Measurements from ENCODE around the gene OGFOD2. TPM values are rescaled to one million over a fixed set of nuclear protein-coding genes. Genes with fewer than 3 reads are reported as not detected.

The OGFOD2 gene
- polyA plus RNA-seq, 4 donors, result 10.0 to 22.9 (median 13.8) TPM

DNA sequence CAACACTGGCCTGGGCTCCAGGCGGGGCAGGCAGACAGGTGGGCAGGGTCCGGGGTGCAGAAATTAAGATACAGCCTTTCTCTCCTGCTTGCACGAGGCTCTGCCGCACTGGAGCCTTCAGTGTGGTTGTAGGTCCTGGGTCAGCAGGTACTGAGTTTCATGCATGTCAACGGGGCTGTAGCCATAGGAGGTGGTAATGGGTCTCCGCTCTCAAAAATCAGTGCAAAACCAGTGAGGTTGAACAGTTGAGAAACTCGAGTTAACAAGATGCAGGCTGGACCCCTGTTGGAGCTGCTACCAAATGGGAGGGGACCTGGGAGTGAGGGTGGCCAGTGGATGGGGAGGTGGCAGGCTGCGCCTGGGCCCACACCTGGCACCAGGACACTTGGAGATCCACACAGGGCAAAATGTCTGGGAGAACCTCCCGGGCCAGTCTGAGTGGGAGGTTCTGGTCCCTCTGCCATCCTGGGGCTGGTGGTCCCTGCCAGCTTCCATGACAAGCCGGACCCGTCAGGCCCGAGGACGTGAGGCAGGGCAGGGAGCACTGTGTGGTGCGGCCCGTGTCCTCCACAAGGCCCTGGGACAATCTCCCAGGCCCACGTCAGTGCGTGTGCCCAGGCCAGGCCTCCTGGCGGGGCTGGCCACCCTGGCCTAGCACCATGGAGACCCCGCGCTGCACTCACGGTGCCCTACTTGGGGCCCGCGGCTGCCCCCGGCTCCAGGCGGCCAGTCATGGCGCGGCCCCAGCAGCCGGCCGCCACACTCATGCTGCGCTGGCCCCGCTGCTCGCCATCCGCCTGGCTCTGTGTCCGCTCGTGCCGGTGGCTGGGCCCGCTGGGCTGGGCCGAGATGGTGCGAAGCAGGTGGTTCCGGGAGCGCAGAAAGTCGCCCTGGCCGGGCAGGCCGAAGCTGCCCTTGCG, 10.6 kb downstream of the OGFOD2 start:
- no peak for DNase-seq (ENCODE audit: low read depth in 4 of 4, low spot score in 3 of 4)

DNA sequence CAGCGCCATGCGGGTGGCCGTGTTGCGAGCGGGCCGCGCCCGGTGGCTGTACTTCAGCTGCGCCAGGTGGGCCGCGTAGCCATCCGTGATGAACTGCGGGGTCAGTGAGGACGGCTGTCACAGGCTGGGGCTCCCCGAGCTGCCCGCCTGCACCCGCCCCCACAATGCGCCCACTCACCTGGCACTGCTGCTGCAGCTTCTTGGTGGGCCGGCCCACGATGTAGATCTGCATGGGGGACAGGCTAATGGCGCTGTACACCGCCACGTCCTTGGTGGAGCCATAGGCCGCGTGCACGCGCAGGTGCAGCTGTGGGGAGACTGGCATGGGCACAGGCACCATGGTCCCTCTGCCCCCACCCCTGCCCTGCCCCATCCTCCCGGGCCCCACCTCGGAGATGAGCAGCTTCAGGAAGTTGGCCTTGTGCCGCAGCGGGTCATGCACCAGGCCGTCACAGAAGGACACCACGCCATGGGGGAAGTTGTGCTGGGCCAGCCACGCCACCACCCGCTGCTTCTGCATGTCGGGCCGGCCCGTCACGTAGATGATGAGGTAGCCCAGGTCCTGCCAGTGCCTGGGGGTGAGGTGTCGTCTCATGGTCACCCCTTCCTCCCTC, 11.3 kb downstream of the OGFOD2 start:
- no peak for DNase-seq (ENCODE audit: low read depth in 4 of 4, low spot score in 3 of 4)

DNA sequence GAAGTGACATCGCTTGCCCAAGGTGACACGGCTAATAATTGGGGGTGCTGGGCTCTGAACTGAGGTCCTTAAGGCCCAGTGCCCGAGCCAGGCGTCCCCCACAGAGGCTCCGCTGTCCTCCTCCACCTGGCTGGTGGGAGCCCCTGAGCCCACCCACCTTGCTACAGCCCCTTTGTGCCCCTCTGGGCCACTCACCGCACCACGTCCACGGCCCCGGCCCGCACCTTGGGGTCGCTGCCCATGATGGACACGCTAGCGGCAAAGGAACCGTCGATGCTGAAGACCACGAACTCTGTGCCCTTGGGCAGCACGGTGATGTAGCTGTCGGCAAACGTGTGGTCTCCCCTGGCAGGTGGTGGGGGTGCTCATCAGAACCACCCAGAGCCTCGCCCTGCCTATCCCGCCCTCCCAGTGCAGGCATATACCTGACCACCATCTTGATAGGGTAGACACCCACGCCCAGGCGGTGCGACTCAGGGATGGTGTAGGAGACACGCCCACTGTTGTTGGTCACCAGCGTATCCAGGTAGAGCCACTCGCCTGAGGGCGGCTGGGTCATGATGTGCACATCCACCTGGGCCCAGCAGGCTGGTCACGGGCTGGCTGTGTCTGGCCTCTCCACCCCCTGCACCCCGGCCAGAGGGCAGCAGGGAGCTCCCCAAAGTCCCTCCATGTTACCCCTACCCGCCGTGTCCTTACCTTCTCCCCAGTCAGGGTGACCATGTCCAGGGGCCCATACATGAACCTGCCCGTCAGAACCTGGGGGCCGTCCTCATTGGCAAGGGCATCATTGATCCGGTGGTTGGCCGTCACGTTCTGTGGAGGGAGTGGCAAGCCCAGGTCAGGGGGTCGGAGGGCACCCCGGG, 12.3 kb downstream of the OGFOD2 start:
- no peak for DNase-seq (ENCODE audit: low read depth in 4 of 4, low spot score in 3 of 4)

DNA sequence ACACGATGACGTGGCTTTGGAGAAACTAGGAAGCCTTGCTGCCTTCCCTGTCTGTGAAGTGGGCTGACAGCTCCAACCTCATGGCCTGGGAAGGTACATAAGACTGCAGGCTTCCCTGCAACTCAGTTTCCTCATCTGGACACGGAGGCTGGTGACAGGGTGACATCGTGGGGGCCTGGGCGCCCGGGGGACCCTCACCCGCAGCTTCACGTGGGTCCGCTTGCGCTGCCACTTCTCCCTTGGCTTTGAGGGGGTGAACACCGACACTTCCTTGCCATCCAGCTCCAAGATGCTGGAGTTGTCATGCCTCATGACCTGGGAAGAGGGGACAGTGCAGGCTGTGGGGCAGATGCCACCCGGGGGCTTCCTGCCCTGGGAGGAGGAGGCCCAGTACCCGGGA, 13.0 kb downstream of the OGFOD2 start:
- no peak for DNase-seq (ENCODE audit: low read depth in 4 of 4, low spot score in 3 of 4)

DNA sequence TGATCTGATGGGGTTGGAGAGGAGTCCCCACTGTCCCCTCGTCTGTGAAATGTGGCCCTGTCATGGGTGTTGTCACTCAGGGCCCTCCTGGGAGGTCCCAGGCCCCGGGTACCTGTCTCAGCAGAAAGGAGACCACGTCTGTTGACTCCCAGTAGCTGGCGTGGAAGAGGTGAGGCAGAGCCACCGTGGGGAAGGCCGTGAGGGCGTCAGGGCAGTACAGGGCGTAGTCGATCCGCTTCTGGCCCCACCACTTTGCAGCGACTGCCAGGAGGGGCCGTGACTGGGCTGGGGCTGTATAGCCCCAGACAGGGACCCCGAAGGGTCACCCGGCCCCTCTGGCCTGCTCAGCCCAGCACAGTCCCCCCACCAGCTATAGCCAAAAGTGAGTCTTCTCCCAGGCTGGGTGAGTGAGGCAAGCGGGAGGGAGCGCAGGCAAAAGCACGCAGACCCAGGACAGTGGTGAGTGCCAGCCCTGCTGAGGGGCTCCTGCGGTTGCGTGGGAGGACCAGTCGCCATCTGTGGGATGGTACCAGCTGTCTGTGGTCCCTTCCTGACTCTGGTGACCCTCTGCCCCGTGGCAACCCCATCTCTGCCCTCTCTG, 13.7 kb downstream of the OGFOD2 start:
- DNase-seq (ENCODE audit: low read depth in 4 of 4, low spot score in 3 of 4), result no peak

DNA sequence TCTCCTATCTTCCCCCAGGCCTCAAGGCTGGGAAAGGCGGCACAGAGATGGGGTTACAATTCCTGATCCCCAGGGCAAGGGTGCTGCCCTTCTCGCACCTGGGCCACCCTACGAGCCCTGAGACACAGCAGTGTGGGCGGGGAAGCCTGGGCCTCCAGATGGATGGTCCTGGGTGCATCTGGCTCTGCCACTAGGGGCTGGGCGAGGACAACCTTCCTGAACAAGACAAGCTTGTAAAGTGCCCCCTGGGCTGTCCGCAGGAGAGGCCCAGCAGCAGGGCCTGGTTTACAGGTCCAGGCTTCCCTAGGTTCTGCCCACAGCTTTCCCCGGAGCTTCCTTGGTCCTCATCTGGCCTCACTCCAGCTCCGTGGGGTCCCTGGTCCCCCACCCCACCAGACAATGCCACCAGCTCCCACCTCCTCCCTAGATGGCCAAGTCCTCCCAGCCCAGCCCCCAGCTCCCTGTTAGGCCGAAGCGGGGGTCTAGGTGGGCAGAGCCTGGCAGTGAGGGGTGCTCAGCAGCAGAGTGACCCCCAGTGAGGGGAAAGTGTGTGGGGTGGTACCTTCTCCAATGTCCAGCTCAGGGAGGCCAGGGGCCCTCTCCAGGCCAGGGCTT, 14.3 kb downstream of the OGFOD2 start:
- DNase-seq (ENCODE audit: low read depth in 4 of 4, low spot score in 3 of 4), result no peak

DNA sequence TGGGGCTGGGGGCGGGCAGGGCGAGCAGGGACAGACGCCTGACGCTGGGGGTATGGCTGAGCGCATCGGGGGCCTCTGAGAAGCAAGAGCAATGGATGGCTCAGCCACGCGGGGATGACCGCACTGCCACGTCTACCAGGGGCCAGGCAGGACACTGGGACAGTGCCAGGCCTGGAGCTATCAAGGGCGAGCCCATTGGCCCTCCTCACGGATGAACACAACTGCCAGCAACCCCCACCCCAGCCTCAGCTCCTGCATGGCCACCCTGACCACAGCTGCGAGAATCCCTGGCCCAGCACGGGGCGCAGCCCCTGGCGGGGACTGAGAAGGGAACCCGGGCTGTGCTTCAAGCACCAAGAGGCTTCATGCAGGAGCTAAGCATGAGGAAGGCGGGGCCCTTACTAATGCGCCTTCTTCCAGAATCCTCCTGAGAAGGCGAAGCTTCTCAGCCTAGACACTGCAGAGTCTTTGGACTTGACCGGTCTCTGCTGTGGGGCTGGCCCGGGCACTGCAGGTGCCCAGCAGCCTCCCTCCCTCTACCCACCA, 14.9 kb downstream of the OGFOD2 start:
- DNase-seq (ENCODE audit: low read depth in 4 of 4, low spot score in 3 of 4), result no peak

DNA sequence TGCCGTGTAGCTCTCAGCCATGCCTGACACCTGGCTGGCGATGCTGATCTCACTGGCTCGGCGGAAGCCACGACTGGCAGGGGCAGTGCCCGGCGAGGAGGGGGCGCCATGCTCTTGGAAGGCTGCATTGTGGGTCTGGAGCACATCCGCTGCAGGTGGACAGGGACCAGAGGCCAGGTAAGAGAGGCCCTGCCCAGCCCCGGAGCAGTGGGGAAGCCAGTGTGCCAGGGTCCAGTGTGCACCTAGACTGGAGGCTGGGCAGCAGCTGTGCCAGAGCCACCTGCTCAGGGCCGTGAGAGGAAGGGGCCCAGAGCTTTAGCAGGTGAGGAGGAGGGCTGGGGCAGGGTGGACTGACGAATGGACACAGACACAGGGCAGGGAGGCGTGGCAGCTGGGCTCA, 15.5 kb downstream of the OGFOD2 start:
- DNase-seq (ENCODE audit: low read depth in 4 of 4, low spot score in 3 of 4), result no peak

DNA sequence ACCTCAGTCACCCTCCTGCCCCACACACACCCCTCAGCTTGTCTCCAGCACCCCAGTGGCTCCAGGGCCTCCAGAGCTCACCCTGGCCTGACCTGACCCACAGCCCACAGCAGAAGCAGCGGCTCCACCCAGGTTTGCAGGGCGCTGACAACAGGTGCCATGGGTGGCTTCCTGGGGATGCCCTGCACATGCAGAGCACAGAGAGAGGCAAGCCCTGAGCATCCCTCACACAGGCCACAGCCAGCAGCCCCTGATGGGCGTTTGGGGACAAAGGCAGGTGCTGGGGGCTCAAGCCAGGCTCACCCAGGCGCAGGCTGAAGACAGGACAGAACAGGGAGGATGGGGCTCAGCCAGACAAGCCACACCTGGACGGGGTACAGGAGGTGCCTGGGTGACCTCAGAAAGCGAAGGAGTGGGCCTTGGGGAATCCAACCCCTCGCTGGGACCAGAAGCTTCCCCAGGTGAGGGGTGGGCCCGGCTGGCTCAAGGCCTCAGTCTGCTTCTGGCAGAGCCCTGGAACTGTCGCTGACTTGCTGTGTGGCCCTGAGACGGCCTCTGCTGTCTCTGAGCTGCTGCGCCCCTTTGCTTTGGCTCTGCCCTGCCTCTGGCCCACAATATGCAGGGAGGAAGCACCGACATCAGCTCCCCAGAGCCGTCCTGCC, 16.0 kb downstream of the OGFOD2 start:
- no peak for DNase-seq (ENCODE audit: low read depth in 4 of 4, low spot score in 3 of 4)

DNA sequence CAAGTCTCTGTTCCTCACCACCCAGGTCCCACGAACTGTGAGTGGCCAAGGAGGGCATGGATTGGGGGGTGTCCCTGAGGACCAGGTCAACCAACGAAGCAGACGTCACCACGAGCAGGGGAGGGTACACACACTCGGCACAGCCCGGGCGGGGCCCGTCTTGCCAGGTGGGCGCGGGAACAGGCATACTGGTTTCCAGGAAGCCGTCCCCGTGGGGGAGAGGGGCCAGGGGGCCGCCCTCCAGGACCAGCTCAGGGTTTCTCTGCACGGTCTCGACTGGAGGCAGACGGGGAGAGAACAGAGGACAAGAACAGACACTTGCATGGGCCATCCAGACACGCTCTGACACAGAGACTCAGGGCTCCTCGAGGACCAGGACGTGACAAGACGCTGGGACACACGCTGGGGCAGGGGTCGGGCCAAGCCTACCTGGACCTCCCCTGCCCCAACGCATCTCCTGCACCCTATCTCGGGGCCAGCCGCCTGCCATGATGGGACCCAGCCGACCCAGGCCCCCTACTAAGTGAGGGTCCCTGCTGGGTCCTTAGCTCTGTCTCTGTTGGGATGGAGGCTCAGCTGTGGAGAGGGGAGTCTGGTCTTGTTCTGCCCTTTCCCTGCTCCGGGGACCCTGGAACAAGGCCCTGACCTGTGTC, 16.7 kb downstream of the OGFOD2 start:
- DNase-seq (ENCODE audit: low read depth in 4 of 4, low spot score in 3 of 4), result no peak

DNA sequence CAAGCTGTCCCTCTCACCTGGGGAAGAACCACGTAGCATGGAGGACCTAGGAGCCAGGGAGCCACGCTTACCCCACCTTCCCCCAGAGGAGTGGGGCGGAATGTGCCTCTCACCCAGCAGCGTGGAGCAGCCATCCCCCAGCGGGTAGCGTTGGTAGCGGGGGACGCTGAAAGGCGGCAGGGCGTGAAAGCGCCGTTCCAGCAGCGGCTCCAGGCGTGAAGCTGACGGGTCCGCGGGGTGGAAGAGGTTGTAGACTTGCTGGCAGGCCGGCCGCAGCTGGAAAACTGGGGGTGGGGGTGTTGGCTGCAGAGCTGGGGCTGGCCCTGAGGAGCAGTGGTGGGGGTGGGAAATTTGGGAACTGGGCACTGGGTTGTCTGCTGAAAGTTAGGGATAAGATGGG, 17.3 kb downstream of the OGFOD2 start:
- no peak for DNase-seq (ENCODE audit: low read depth in 4 of 4, low spot score in 3 of 4)

DNA sequence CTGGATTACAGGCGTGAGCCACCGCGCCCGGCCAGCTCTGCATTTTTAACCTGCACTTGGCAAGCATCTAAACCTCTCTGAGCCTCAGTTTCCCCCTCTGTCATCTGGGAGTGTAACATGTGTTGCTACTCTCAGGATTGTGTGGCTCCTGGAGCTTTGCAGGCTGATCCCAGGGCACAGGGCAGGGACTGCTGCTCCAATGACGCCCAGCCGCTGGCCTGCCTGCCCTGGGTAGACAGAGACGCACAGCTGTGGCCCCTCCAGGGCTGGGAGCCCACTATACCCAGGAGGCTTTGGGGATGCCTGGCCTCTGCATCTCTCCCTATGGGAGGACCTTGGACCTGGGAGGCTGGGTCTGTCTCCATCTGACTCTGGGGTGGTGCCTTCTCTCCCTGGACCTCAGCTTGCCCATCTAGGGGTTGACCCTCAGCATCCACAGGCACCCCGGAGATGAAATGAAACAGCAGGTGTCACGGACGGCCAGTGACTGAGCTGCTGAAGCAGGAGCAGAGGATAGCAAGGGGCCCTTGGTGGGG, 19.2 kb downstream of the OGFOD2 start:
- DNase-seq (ENCODE audit: low read depth in 4 of 4, low spot score in 3 of 4), result no peak

DNA sequence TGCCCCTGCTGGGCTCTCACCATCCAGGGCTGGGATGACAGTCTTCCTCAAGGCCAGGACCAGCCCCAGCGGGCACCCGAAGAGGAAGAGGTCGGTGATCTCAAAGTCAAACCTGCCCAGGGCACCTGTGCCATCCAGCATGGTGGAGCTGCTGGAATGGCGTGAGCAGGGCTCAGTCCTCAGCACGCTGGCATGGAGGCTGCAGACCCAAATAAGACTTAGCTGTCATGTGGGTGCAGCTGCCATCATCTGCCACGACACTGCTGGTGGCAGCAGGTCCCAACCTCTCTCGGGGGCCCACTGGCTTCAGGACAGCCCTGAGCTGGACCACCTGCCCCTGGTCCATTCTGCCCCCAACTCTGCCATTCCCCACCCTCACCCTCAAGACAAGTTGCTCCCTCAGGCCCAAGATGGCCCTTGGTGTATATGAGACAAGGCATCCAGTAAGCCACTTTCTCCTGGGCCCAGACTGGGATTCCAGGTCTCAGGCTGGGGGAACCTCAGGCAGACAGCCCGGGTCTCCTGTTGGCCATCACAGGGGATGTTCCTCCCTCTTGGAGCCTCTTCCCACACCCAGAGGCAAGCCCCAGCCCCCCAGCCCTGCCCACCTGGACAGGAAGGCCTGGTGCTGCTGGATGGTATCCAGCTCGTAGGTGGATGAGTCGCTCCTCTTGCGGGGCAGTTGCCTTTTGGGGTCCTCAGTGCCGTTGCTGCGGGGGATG, 19.9 kb downstream of the OGFOD2 start:
- DNase-seq (ENCODE audit: low read depth in 4 of 4, low spot score in 3 of 4), result no peak

DNA sequence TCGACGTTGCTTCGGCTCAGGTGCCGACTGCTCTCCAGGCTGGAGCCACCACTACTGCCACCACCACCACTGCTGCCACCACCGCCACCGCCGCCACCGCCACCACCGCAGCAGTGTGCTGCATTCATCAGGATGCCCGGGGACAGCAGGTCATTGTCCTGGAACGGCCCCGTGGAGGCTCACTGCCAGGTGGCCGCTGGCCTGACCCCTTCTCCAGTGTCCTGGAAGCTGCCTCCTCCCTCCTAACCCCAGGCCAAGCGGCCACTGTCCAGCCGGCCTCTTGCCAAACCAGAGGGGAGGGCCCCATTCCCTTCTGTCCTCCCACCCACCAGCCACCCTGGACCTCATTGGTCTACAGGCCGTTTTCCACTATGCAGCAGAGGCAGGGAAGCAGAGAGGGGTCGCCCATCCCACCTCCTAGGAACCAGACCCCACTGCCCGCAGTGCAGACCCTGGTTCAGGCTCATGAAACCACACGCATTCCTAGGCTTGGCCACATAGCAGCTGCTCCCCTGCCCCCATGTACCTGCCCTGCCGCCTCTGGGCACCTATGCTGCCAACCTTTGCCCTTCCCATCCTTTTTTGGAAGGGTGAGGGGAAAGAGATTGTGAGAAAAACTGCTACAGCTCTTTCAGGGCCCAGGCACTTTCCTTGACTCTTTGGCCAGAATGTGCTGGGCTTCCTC, 20.6 kb downstream of the OGFOD2 start:
- DNase-seq (ENCODE audit: low read depth in 4 of 4, low spot score in 3 of 4), result no peak

DNA sequence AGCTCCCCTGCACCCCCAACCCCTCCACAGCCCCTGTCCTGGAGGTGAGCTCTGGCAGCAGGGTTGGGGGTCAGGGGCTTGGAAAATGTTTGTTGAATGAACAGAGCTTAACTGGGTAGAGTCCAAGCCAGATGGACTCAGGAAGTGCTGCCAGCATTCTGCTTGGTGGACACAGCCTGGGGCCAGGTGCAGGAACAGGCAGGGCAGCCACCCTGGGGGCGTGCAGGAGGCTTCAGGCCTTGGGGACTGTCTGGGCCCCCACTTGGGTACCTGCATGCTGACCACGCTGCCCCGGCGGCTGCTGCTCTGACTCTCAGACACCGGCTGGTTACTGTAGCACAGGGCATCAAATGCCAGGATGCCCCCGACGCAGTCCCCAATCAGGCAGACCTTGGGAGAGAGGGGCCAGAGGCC, 21.2 kb downstream of the OGFOD2 start:
- DNase-seq (ENCODE audit: low read depth in 4 of 4, low spot score in 3 of 4), result no peak

DNA sequence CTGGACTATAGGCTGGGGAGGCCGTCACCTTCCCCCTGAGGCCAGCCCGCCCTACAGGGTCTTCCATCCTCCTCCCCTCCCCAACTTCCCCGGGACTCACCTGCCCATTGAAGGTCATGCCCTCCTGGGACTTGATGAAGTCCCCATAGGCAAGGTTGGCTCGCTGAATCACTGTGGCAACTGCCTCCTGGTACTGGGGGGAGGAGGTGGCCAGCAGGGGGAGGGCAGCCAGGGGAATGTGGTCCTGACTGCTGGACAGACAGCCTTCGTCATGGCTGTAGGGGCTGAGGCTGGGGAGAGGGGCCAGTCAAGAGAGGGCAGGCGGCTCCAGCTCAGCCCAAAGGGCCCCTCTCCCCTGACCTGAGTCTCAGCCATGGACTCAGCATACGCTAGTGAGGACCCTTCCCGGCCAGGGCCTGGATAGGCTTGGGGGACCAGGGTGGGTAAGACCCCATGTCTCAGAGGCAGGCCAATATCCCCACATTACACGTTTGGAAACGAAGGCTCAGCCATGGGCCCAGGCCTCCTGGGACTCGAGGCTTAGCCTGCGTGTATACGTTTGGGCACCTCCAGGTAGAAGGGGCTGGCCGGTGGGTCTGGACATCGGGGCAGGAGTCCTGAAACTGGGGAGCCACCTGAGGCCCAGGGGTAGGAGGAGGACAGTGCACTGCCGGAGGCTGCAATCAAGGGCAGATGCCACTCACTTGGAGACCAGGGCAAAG, 21.7 kb downstream of the OGFOD2 start:
- no peak for DNase-seq (ENCODE audit: low read depth in 4 of 4, low spot score in 3 of 4)

Data from left renal pelvis (tissue), 4 donors.